ENCODE results near the gene PPP2R2C.

The PPP2R2C gene

DNA sequence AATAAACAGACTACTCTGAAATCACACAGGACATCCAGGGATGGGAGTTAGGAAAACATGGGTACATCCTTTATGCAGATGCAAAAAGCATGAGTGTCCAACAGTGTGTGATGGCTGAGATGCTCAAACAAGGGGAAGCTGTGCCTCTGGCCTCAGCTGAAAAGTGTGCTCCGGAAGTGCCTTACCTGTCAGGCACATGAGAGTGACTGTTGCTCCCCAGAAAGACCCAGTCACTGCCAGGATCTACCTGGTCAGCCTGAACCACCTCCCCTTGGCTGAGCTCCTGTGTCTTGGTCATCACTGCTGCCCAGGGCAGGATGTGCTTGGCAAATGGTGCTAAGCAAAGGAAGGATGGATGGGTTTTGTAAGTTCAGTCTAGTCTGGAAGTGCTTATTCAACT lies 4.0 kb downstream of the PPP2R2C start:
- FAIRE-seq (no peak), DNase-seq (ENCODE audit: insufficient read length, low spot score) (no peak)
- TF ChIP-seq POLR2A (IDR thresholded peaks at IDR 0.05; ENCODE audit: low read depth, low read length) = no peak

GRCh38 chr4:6467600-6467999 lies 4.8 kb downstream of the PPP2R2C start:
- no peak for FAIRE-seq
- TF ChIP-seq POLR2A (IDR thresholded peaks at IDR 0.05; ENCODE audit: low read depth, low read length) = no peak

GRCh38 chr4:6466756-6467381 lies 5.5 kb downstream of the PPP2R2C start:
- no peak for TF ChIP-seq POLR2A (IDR thresholded peaks at IDR 0.05; ENCODE audit: low read depth, low read length)
- no peak for DNase-seq (ENCODE audit: insufficient read length, low spot score)
- FAIRE-seq = no peak

More at GRCh38 chr4:6467600-6467999, 4.8 kb downstream of the PPP2R2C start:
- DNase-seq (ENCODE audit: insufficient read length, low spot score) = no peak

- no peak for TF ChIP-seq POLR2A (IDR thresholded peaks at IDR 0.05; ENCODE audit: low read depth, low read length)
- no peak for DNase-seq (ENCODE audit: insufficient read length, low spot score)
- FAIRE-seq = no peak
Observed at GRCh38 chr4:6465955-6466354, 6.5 kb downstream of the PPP2R2C start.

- no peak for FAIRE-seq
- no peak for DNase-seq (ENCODE audit: insufficient read length, low spot score)
Observed at GRCh38 chr4:6464842-6465588, 7.4 kb downstream of the PPP2R2C start.

GRCh38 chr4:6463311-6464289 lies 8.8 kb downstream of the PPP2R2C start:
- DNase-seq (ENCODE audit: insufficient read length, low spot score) (no peak), FAIRE-seq (no peak)
- TF ChIP-seq POLR2A (IDR thresholded peaks at IDR 0.05; ENCODE audit: low read depth, low read length) = no peak

More at GRCh38 chr4:6464842-6465588, 7.4 kb downstream of the PPP2R2C start:
- TF ChIP-seq POLR2A (IDR thresholded peaks at IDR 0.05; ENCODE audit: low read depth, low read length) = no peak

GRCh38 chr4:6461301-6462165 lies 10.9 kb downstream of the PPP2R2C start:
- no peak for TF ChIP-seq POLR2A (IDR thresholded peaks at IDR 0.05; ENCODE audit: low read depth, low read length)
- DNase-seq (ENCODE audit: insufficient read length, low spot score) (no peak), FAIRE-seq (no peak)

DNA sequence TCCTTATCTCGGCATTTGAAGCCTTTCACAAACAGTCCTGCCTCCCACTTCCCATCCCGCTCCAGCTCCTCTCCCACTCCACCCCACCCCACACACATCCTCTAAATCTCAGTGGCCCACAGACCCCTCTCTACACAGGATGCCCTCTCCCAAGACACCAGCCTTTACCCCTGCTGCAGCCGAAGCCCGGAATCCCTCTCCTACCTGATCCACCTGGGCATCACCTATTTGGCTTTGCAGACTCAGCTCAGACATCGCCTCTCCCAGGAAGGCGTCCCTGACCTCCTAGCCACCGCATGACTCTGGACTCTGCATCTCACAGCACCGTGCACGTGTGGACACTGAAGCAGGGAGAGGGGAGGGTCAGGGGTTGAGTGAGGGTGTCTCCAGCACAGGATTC lies 11.5 kb downstream of the PPP2R2C start:
- no peak for TF ChIP-seq POLR2A (IDR thresholded peaks at IDR 0.05; ENCODE audit: low read depth, low read length)
- no peak for DNase-seq (ENCODE audit: insufficient read length, low spot score)
- no peak for FAIRE-seq

GRCh38 chr4:6458528-6458927 lies 13.9 kb downstream of the PPP2R2C start:
- TF ChIP-seq POLR2A (IDR thresholded peaks at IDR 0.05; ENCODE audit: low read depth, low read length) = no peak
- DNase-seq (ENCODE audit: insufficient read length, low spot score) (no peak), FAIRE-seq (no peak)

- FAIRE-seq = no peak
- TF ChIP-seq POLR2A (IDR thresholded peaks at IDR 0.05; ENCODE audit: low read depth, low read length) = no peak
- DNase-seq (ENCODE audit: insufficient read length, low spot score) = no peak
Observed at GRCh38 chr4:6456450-6456849, 16.0 kb downstream of the PPP2R2C start.

DNA sequence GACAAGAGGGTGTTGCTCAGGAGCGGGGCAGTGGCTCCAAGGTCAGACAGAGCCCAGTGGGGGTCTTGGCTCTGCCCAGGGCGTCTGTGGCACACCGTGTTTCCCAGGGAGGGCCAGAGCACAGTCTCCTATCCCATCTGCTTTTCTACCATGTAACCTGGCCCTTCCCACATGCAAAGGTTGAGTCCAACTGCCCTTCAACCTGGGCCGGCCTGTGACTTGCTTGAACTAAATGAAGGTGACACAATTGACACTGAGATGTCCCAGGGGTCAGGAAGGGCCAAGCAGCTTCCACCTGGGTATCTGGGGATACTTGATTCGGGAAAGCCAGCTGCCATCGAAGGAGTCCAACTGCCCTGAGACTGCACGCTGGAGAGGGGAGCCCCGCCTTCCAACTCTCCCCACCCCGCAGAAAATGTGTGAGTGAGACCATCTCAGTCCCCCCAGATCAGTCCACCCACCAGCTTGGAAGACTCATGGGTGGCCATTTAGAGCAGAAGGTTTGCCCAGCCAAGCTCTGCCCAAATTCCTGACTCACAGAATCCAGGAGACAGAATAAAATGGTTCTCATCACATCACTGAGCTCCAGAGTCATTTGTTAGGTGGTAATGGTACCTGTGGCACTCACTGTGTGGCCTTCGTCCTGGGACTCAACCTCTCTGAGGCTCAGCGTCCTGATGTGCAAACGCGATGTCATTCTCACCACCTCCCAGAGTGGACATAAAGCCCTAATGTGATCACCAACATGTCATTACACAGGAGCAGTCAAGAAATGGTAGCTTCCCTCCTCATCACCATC lies 18.1 kb downstream of the PPP2R2C start:
- TF ChIP-seq POLR2A (IDR thresholded peaks at IDR 0.05; ENCODE audit: low read depth, low read length) = no peak

GRCh38 chr4:6453688-6453990 lies 18.8 kb downstream of the PPP2R2C start:
- no peak for TF ChIP-seq POLR2A (IDR thresholded peaks at IDR 0.05; ENCODE audit: low read depth, low read length)
- no peak for FAIRE-seq

More for the DNA sequence above, 18.1 kb downstream of the PPP2R2C start:
- no peak for FAIRE-seq
- no peak for DNase-seq (ENCODE audit: insufficient read length, low spot score)

More at GRCh38 chr4:6453688-6453990, 18.8 kb downstream of the PPP2R2C start:
- no peak for DNase-seq (ENCODE audit: insufficient read length, low spot score)

Measured in H54 (cell line).